RWPE2 (cell line): ENCODE results near the gene EGFR.

ENCODE experiments used
- ATAC-seq: fragments of 200-7000 bp; cut with Tn5 transposase; 3 replicates; pipeline ENCODE4 v1.9.1; 2021; ENCODE audit warnings: low read depth
- DNase-seq: peaks from one replicate; pipeline ENCODE4 v3.0.0-alpha.2; 2020; ENCODE audit warnings: low spot score
- H3K27ac ChIP-seq: fragments of 450-650 bp; 2 replicates; pipeline ENCODE4 v1.5.1; 2017; ENCODE audit warnings: mild to moderate bottlenecking; ENCODE audit not compliant: poor library complexity, severe bottlenecking
- H3K27me3 ChIP-seq: fragments of 250-450 bp; sonication (Bioruptor Pico); 2 replicates; pipeline ENCODE4 v1.5.1; 2021; ENCODE audit warnings: mild to moderate bottlenecking, moderate library complexity; ENCODE audit not compliant: insufficient read depth, poor library complexity, severe bottlenecking
- H3K36me3 ChIP-seq: fragments of 250-450 bp; sonication (Bioruptor Pico); 2 replicates; pipeline ENCODE4 v1.5.1; 2020; ENCODE audit warnings: low read depth, mild to moderate bottlenecking, moderate library complexity
- H3K4me1 ChIP-seq: fragments of 250-450 bp; sonication (Bioruptor Pico); 2 replicates; pipeline ENCODE4 v1.5.1; 2021; ENCODE audit warnings: mild to moderate bottlenecking, moderate library complexity; ENCODE audit not compliant: insufficient read depth, poor library complexity, severe bottlenecking
- H3K4me3 ChIP-seq: fragments of 250-450 bp; sonication (Bioruptor Pico); 2 replicates; pipeline ENCODE4 v1.5.1; 2021; ENCODE audit warnings: mild to moderate bottlenecking, moderate library complexity; ENCODE audit not compliant: severe bottlenecking
- H3K9me3 ChIP-seq: fragments of 250-450 bp; sonication (Bioruptor Pico); 2 replicates; pipeline ENCODE4 v1.5.1; 2021; ENCODE audit warnings: mild to moderate bottlenecking, moderate library complexity; ENCODE audit not compliant: severe bottlenecking
- CTCF ChIP-seq: fragments of 450-650 bp; IDR thresholded peaks from one replicate; pipeline ENCODE4 v1.5.1; 2017; ENCODE audit warnings: mild to moderate bottlenecking, moderate library complexity; ENCODE audit not compliant: poor library complexity, severe bottlenecking

The EGFR gene

GRCh38 chr7:54995610-54996363 is 23.0 kb upstream of the EGFR start:
- Histone ChIP-seq H3K4me1 (peaks cover 31% of the 10 kb centered on the region), H3K9me3 (no peaks in the 10 kb centered on the region), H3K36me3 (no peaks in the 10 kb centered on the region), H3K4me3 (no peak overlapping the region), H3K27ac (peak overlapping the region; percentile 96), H3K27me3 (no peaks in the 10 kb centered on the region)
- ATAC-seq (peak; percentile 90), DNase-seq (no peak)
- no peak for TF ChIP-seq CTCF

- Histone ChIP-seq H3K36me3 (no peaks in the 10 kb centered on the region), H3K27me3 (no peaks in the 10 kb centered on the region), H3K27ac (peak overlapping the region; percentile 96), H3K9me3 (no peaks in the 10 kb centered on the region), H3K4me1 (peaks cover 31% of the 10 kb centered on the region), H3K4me3 (no peak overlapping the region)
- DNase-seq (no peak), ATAC-seq (peak; percentile 13)
- TF ChIP-seq CTCF: no peak
Measured at GRCh38 chr7:54996391-54996790, 22.4 kb upstream of the EGFR start.

- no peak for DNase-seq
- H3K27me3 ChIP-seq: no peaks in the 10 kb centered on the region
- H3K36me3 ChIP-seq: no peaks in the 10 kb centered on the region
- H3K4me3 ChIP-seq: no peak overlapping the region
- H3K27ac ChIP-seq: no peak overlapping the region
- ATAC-seq: no peak
- H3K4me1 ChIP-seq: no peaks in the 10 kb centered on the region
- H3K9me3 ChIP-seq: no peaks in the 10 kb centered on the region
- no peak for TF ChIP-seq CTCF
Measured at GRCh38 chr7:55004579-55004978, 14.2 kb upstream of the EGFR start.

- DNase-seq (no peak), ATAC-seq (no peak)
- no peaks in the 10 kb centered on the region for H3K27me3 ChIP-seq
- no peaks in the 10 kb centered on the region for H3K36me3 ChIP-seq
- no peak overlapping the region for H3K27ac ChIP-seq
- H3K4me1 ChIP-seq: no peaks in the 10 kb centered on the region
- TF ChIP-seq CTCF: no peak
- no peak overlapping the region for H3K4me3 ChIP-seq
- no peaks in the 10 kb centered on the region for H3K9me3 ChIP-seq
Measured at GRCh38 chr7:55005241-55005851, 13.5 kb upstream of the EGFR start.

- TF ChIP-seq CTCF: no peak
- ATAC-seq (no peak), DNase-seq (no peak)
- Histone ChIP-seq H3K36me3 (no peaks in the 10 kb centered on the region), H3K27me3 (no peaks in the 10 kb centered on the region), H3K4me1 (no peaks in the 10 kb centered on the region), H3K27ac (no peak overlapping the region), H3K9me3 (no peaks in the 10 kb centered on the region), H3K4me3 (no peak overlapping the region)
Measured at GRCh38 chr7:55006499-55006898, 12.3 kb upstream of the EGFR start.
